CD4-positive, alpha-beta T cell treated with Interleukin-12 subunit alpha and Interleukin-12 subunit beta, for 1 hour (primary cell): ENCODE data around the gene GDNF.
A peak's percentile ranks its signal among the peaks of the same experiment; 100 is the strongest.

ENCODE experiments used
- DNase-seq: peaks from one replicate; pipeline ENCODE4 v3.0.0-alpha.2; 2020

Gene GDNF

GRCh38 chr5:37776826-37777225 is 63.0 kb downstream of the GDNF start:
- no peak for DNase-seq

DNA sequence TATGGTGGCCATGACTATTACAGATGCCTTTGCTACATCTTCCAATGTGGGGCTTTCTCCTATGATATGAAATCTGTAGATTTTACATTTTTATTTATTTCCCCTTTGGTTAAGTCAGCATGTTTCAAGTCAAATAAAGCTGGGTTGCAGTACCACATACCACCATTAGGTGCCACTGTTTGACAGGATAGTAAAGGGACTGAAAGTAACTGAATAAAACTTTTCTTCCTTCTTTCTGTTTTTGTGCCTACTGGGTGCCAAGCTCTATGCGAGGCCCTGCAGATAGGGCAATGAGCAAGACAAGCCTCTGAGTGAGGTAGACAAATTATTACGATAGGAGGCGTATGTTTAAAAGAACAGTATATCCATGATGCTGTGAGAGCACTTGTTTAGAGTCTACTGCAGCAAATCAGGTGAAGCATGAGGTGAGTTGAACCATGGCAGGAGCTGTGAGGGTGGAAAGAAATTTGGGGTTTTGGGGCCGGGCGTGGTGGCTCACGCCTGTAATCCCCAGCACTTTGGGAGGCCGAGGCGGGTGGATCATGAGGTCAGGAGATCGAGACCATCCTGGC is 64.8 kb downstream of the GDNF start:
- DNase-seq: peak; percentile 5

DNA sequence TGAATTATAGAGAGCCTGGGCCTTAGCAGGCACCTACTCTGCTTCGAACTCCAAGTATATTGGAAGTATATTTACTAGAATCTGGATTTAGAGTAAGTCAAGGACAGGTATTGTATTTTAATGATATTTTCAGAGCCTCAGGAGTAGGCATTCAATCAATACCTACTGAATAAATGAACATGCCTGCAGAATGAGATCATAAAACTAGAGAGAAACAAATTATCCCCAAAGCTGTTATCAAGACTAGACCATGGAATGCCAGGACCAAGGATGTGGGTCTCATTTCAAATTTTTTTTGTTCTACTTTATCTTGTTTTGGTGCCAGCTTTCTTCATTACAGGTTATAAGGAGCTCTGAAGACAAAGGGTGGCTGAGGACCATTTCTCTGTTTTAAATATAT is 66.0 kb downstream of the GDNF start:
- no peak for DNase-seq

DNA sequence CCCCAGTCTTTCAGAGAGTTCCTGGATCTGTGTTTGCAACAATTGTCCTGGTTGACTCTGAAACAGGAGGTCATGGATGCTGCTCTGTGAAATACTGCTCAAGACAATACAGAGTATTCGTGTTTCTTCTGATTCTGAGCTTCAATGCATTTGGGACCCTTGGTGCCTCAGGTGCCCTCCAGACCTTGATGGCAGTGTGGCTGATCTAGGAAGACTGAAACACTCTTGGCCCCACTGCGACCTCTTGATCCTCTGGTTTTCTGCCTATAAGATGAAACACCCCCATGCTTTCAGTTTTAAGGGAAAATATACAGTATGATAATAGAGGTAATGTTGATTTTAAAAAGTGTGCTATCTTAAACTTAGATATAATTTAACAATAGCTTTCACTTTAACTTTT is 67.6 kb downstream of the GDNF start:
- no peak for DNase-seq

- no peak for DNase-seq
These were observed 68.1 kb downstream of the GDNF start for GRCh38 chr5:37771731-37772130.

DNA sequence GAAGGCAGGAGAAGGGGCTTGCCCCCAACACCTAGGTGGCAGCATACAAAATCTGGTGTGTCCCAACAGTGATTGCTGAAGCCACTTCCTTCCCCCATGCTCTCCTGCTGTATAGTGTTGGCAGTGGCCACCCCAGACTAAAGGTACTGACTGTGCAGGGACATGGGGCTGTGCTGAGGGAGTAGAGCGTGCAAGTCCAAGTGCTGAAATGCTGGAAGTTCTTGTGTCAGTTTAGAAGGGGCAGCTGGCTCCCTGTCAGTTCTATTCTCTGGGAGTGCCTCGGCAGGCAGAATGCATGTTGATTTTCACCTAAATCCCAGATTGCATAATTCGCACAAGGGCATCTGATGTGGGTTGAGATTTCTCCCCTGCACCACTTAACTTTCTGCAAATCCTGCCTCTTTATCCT is 68.6 kb downstream of the GDNF start:
- DNase-seq: no peak

DNA sequence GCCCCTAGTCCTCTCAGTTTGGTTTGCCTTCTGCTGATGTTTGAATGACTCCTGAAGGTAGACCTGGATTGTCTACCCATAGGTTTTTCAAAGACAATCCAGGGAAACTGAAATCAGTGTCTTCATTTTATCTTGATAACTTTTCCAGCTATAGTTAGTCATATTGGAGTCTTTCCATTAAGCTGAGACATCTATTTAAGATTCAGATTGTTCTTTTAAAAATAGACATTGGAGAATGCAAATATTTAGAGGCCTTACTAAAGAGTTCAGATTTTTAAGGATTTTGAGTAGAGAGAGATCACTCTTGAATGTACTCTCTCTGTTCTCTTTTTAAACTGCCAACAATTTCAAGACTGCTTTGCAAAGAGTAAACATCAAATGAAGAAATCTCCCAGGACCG is 69.1 kb downstream of the GDNF start:
- no peak for DNase-seq

DNA sequence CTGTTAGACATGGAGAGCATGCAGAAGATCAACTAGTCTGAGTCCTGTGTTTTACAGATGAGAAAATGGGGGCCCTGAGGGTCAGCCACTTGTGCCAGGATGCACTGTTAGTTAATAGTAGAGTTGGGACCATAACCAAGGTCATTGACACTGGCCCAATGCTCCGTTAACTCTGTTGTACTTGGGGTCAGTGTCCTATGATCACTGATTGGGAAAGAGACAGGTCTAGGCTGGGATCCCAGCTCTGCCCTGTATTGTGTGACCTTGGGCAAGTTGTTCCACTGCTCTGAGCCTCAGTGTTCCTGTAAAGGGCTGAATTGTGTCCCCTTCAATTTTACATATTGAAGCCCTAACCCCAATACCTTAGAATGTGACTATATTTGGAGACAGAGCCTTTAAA is 70.0 kb downstream of the GDNF start:
- DNase-seq: no peak

DNA sequence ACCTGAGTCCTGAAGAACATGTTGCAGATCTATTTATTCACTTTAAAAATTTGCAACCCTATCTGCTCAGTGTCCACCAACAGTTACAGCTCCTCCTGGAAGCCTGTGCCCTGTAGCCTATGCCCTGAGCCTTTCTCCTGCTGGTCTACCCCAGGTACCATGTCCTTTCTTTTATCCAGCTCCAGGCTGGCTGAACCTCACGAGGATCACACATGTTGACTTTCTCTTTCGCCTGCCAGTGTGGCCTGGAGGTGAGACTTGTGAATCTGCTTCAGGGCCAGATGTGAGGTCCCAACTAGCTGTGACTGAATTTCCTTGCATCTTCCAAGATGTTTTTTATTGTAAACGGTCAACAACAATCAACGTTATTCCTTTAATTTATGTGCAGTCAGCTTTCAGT is 70.7 kb downstream of the GDNF start:
- no peak for DNase-seq

DNA sequence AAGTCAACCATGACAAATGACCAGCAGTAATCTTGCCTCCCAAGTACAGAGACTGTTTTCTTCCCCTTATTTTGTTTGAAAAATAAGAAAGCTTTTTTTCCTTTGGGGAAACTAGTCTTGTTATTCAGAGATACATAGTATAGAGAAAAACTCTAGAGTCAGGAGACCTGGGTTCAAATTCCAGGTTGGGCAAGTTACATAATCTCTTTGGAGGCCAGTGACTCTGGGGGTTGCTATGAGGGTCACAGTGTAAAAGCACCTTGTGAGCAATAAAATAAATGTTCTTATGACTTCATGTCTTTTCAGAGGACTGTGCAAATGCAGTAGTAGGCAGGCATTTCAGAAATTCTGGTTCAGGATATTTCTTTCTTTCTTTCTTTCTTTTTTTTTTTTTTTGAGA is 71.5 kb downstream of the GDNF start:
- no peak for DNase-seq

DNA sequence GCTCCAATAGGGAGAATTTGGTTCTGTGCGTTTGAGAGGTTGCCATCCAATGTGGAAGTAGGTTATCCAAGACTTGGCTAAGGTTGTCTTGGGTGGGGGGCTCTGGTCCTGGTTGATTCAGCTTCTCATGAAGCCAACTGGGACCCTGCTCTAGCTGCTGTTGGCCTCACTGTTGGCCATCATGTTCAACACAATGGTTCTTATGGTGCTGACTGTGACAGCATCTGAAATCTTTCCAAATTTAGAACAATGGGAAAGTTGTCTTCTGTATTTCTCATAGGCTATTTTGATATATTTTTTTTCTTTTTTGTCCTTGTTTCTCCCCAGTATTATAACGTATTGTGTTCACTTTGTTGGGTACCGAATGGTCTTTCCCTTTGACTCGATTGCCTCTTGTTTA is 71.9 kb downstream of the GDNF start:
- DNase-seq: no peak

GRCh38 chr5:37767251-37767650 is 72.6 kb downstream of the GDNF start:
- DNase-seq: no peak
